Stromal cell of bone marrow (primary cell): ENCODE results near the gene UTP20.

Source experiments
- DNase-seq: peaks from one replicate; pipeline ENCODE4 v3.0.0-alpha.2; 2012; ENCODE audit warnings: low read depth

The UTP20 gene

DNA sequence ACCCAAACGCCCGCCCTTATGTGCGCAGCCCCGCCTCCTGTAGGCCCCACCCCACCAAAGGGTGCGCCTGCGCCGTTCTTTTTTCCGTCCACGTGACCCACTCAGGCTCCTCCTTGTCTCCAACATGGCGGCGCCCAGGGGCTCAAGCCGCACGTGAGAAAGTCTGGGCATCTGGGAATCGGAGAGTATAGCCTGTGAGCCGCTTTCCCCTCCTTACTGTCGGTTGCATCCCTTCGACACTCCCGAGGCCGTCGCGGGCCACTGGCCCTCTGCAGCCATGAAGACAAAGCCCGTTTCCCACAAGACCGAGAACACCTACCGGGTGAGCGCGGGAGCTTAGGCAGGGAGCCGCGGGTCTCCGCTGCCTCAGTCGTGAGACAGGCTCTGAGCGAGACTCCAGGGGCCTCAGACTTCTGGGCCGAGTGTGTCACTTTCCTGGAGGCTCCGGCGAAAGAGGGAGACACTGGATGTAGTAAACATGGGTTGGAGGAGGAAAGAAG is at the start of gene UTP20:
Gene UTP20, plus strand, starts transcription at position 100 of the 500 bp plus-strand sequence. Its CDS starts 178 bp downstream, at position 278.
- peak; percentile 76 for DNase-seq

- peak; percentile 58 for DNase-seq
Measured at GRCh38 chr12:101230547-101230946, 49.4 kb upstream of the UTP20 start.

- no peak for DNase-seq
Measured at GRCh38 chr12:101231636-101232035, 48.3 kb upstream of the UTP20 start.

GRCh38 chr12:101235686-101236085 is 44.2 kb upstream of the UTP20 start:
- DNase-seq = no peak

DNA sequence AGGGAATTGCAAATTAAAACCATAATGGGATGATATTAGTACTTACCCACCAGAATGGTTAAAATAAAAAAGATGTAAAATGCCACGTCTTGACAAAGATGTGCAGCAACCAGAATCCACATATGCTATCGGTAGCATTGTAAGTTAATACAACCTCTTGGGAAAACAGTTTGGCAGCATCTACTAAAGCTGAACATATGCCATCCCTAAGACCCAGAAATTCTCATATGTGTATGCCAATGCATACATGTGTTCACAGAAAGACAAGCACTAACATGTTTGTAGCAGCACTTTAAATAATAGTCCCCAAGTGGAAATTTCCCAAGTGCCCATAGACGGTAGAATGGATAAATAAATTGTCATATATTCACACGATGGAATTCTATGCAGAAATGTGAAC is 41.6 kb upstream of the UTP20 start:
- no peak for DNase-seq

DNA sequence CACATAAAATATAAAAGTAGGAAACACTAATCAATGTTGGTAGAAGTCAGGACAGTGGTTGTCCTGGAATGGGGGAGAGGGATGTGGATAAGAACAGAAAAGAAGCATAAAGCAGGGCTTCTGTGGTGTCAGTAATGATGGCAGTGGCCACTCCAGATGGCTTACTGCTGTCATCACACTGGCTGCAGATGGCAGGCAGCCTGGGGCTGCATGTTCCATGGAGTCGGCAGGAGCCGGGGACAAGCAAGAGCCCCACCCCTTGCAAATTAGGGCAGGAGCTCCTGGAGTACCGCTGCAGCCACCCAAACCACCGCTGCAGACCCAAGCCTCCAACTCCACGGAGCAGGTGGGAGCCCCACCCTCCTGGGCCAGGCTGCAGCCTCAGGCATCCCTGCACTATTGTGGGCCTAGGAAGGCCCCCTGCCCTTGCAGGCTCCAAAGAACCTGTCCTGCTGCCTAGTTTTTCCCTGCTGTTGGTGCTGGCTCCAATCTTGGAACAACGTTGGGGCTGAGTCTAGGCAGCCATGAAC is 41.0 kb upstream of the UTP20 start:
- DNase-seq = no peak

DNA sequence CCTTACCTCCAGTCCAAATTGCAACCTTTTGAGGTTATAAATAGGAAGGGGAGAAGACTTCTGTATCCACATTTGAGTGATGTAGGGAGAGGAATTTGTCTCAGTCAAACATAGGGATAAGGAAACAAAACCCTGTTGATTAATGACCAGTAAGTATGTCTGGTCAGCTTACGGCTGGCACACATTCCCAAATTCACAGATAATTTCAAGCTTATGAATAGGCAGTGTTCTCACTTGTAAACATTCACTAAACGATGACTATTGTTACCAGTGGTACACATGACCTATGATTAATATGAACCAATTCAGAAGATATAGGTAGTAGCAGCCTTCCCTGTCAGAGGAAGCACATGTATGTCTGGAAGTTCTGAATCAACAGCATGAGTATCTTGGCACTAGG is 36.8 kb upstream of the UTP20 start:
- DNase-seq = no peak

GRCh38 chr12:101243616-101244015 is 36.3 kb upstream of the UTP20 start:
- no peak for DNase-seq

DNA sequence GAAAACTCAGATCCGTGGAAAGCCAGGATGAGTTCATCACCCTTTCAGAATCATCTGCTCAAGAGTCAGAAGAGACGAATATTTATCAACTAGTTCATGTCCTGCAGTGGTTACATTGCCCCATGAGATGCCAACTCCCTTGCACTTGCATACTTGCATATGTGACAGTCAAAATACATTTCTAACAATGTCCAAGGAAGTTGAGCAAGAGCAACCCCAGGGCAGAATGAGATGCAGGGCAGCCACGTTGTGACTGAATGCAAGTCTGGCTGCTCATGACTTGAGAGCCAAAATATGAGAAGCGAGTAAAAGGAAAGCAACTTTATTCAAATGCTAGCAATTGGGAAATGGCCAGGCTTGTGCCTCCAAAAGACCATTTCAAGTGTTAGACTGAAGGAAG is 23.6 kb upstream of the UTP20 start:
- DNase-seq = no peak

- no peak for DNase-seq
Measured at GRCh38 chr12:101257357-101257756, 22.5 kb upstream of the UTP20 start.

- DNase-seq = no peak
Measured at GRCh38 chr12:101267111-101267510, 12.8 kb upstream of the UTP20 start.

DNA sequence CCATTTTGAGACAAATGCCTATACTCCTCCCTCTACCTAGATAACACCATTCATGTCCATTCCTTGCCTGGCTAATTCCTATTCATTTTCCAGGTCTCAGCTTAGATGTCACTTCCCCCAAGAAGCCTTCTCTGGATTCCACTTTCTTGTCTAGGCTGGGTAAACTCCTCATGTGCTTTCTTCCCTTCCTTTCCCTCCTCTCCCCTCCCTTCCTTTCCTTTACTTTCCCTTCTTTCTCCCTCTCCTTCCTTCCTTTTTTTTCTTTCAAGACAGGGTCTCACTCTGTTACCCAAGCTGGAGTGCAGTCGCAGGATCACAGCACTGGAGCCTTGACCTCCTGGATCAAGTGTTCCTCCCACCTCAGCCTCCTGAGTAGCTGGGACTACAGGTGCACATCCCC is 3.5 kb upstream of the UTP20 start:
- no peak for DNase-seq

DNA sequence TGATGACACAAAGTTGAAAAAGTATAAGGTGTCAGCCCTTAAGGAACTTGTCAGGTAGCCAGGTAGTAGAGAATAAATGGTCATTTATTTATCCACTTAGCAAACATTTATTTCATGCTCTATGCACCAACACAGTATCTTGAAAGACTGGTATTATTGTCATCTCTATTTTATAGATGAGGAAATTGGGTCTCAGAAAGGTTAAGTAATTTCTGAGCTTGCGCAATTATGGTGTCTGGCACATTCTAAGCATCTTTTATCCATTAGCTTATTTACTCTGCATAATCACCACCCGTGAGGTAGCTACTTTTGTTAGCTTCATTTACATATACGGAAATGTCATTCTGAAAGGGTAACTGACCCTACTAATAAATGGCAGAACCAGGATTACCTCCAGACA is 2.5 kb upstream of the UTP20 start:
- DNase-seq = no peak

- no peak for DNase-seq
Measured at GRCh38 chr12:101287357-101287756, 7.5 kb downstream of the UTP20 start.

- DNase-seq = peak; percentile 10
Measured at GRCh38 chr12:101297661-101298060, 17.8 kb downstream of the UTP20 start.

DNA sequence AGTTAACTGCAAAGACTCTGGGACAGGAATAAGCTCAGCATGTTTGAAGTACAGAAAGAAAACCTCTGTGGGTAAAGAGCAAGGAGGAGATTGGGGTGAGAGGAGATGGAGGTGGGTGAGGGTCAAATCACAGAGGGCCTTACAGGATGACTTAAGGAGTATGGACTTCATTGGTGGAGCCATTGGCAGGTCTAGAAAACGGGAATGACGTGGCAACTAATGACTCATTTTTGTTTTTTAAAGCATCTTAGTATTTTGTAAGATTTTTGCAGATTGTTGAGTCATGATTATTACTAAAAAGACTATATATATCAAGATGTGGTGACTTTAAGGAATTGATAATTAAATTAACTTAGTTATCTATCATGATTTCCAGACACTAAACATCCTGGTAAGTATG is 18.5 kb downstream of the UTP20 start:
- DNase-seq = peak; percentile 55

GRCh38 chr12:101299346-101299745 is 19.4 kb downstream of the UTP20 start:
- no peak for DNase-seq

DNA sequence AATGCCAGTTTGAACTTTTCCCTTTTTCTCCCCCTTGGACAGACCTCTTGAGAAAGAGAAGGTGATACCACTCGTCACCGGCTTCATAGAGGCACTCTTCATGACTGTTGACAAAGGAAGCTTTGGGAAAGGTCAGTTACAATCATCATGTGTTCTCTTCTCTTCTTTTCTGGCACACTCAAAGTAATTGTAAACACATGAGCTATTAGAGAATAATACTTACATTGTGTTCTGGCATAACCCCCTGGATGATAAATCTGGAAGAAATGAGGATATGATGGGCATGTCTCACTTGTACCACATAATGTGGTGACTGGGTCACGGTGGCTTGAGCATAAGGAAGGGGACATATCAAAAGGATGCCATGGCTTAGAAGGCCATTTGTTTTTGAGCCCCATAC is 20.0 kb downstream of the UTP20 start:
- no peak for DNase-seq

DNA sequence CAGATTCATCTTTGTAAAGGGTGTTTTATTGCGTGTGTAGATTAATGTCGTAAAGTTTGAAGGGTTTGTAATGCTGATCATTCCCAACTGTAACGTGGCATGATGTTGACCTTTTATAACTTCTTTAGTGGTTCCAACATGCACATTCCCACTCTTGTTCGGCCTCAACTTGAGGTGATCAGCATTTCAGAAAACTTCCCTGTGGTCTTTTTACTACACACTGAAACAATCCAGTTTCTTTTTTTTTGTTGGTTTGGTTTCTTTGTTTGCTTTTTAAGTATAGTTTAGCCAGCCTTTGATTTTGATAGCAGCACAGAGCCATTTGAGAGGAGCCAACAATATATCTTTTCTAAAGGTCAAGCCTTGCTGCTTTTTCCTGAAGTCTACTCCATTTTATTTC is 22.8 kb downstream of the UTP20 start:
- DNase-seq = no peak

GRCh38 chr12:101305226-101305779 is 25.4 kb downstream of the UTP20 start:
- no peak for DNase-seq

DNA sequence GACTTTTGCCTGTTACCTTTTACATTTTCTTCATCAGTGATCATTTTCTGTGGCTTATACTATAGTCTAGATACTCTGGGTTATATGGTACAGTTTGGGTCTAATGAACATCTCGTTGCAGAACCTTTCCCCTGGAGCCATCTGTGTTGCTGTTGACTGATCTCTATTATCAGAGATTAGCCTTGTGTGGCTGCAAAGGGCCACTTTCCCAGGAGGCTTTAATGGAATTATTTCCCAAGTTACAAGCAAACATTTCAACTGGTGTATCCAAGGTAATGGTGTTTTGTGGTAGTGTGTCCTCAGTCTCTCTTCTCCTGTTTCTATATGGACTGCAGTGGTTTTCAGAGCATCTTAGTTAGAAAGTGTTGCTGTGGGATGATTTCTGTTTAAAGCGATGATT is 25.9 kb downstream of the UTP20 start:
- no peak for DNase-seq

- no peak for DNase-seq
Measured at GRCh38 chr12:101322480-101322879, 42.6 kb downstream of the UTP20 start.

- DNase-seq = no peak
Measured at GRCh38 chr12:101323255-101323654, 43.4 kb downstream of the UTP20 start.

DNA sequence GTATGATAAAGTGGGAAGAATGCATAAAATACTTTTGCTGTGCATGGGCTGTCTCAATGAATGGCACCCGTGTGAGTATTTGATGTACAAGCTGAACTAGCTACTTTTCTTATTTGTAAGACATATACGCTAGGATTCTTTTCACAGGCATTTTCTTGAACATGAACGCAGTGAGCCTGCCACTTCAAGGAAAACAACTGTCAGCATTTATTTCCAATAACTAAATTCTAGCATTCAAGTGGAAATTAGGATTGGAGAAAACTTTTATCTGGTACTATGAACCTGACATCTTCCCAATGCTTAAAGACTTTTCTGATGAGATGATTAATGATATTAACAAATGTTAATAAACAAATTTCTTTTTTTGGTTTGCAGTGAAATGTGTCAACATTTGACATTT is 45.7 kb downstream of the UTP20 start:
- DNase-seq = no peak
